WTC11 (cell line): ENCODE results near the gene GSTM1. TPM values are rescaled to one million over a fixed set of nuclear protein-coding genes. Genes with fewer than 3 reads are reported as not detected.
A peak's percentile ranks its signal among the peaks of the same experiment; 100 is the strongest.

Experiments used
- CREM ChIP-seq: sonication (generic); formaldehyde crosslinking; IDR thresholded peaks from 2 replicates; pipeline ENCODE4 v1.8.1; 2022; ENCODE audit warnings: mild to moderate bottlenecking, missing genetic modification reagents, moderate library complexity
- E2F1 ChIP-seq: sonication (generic); formaldehyde crosslinking; IDR thresholded peaks from 2 replicates; pipeline ENCODE4 v1.8.0; 2022; ENCODE audit warnings: mild to moderate bottlenecking, missing genetic modification reagents
- E2F5 ChIP-seq: sonication (generic); formaldehyde crosslinking; IDR thresholded peaks from 2 replicates; pipeline ENCODE4 v1.8.1; 2022; ENCODE audit warnings: mild to moderate bottlenecking, moderate library complexity, missing genetic modification reagents
- ELF4 ChIP-seq: sonication (generic); formaldehyde crosslinking; IDR thresholded peaks from 2 replicates; pipeline ENCODE4 v1.8.1; 2022; ENCODE audit warnings: low read depth, mild to moderate bottlenecking, moderate library complexity, missing genetic modification reagents
- EMX1 ChIP-seq: fragments of 250-450 bp; sonication (Bioruptor Pico); IDR thresholded peaks from 2 replicates; pipeline ENCODE4 v1.8.0; 2021; ENCODE audit warnings: mild to moderate bottlenecking
- ERG ChIP-seq: fragments of 250-450 bp; sonication (Bioruptor Pico); IDR thresholded peaks from 2 replicates; pipeline ENCODE4 v1.8.0; 2021; ENCODE audit warnings: mild to moderate bottlenecking
- ESRRA ChIP-seq: sonication (generic); formaldehyde crosslinking; IDR thresholded peaks from 2 replicates; pipeline ENCODE4 v1.8.1; 2022; ENCODE audit warnings: mild to moderate bottlenecking, missing genetic modification reagents, borderline replicate concordance
- ETV6 ChIP-seq: sonication (generic); formaldehyde crosslinking; IDR thresholded peaks from 2 replicates; pipeline ENCODE4 v1.8.1; 2022; ENCODE audit warnings: mild to moderate bottlenecking, missing genetic modification reagents
- FOXJ3 ChIP-seq: sonication (generic); formaldehyde crosslinking; IDR thresholded peaks from 2 replicates; pipeline ENCODE4 v1.9.0; 2021; ENCODE audit warnings: missing genetic modification reagents, mild to moderate bottlenecking, borderline replicate concordance
- GABPB1 ChIP-seq: sonication (generic); formaldehyde crosslinking; IDR thresholded peaks from 2 replicates; pipeline ENCODE4 v1.8.1; 2023; ENCODE audit warnings: mild to moderate bottlenecking, missing genetic modification reagents
- GRHL2 ChIP-seq: fragments of 250-450 bp; sonication (Bioruptor Pico); IDR thresholded peaks from 2 replicates; pipeline ENCODE4 v1.8.0; 2022; ENCODE audit warnings: mild to moderate bottlenecking, moderate library complexity; ENCODE audit not compliant: insufficient replicate concordance, severe bottlenecking
- HMGXB4 ChIP-seq: sonication (generic); formaldehyde crosslinking; IDR thresholded peaks from 2 replicates; pipeline ENCODE4 v1.8.1; 2023; ENCODE audit warnings: mild to moderate bottlenecking, moderate library complexity, missing genetic modification reagents
- IRF2 ChIP-seq: sonication (generic); formaldehyde crosslinking; IDR thresholded peaks from 2 replicates; pipeline ENCODE4 v1.8.0; 2022; ENCODE audit warnings: low read depth, missing genetic modification reagents, borderline replicate concordance
- JAZF1 ChIP-seq: fragments of 250-450 bp; sonication (Bioruptor Pico); IDR thresholded peaks from 2 replicates; pipeline ENCODE4 v1.9.0; 2021; ENCODE audit warnings: moderate library complexity, mild to moderate bottlenecking, inconsistent platforms
- MLX ChIP-seq: sonication (generic); formaldehyde crosslinking; IDR thresholded peaks from 2 replicates; pipeline ENCODE4 v1.8.1; 2023; ENCODE audit warnings: mild to moderate bottlenecking, missing genetic modification reagents, moderate library complexity
- RELA ChIP-seq: sonication (generic); formaldehyde crosslinking; IDR thresholded peaks from 2 replicates; pipeline ENCODE4 v1.8.1; 2022; ENCODE audit warnings: missing genetic modification reagents, mild to moderate bottlenecking, borderline replicate concordance
- SMAD3 ChIP-seq: sonication (generic); formaldehyde crosslinking; IDR thresholded peaks from 2 replicates; pipeline ENCODE4 v1.8.0; 2022; ENCODE audit warnings: missing genetic modification reagents, mild to moderate bottlenecking, borderline replicate concordance
- SMAD4 ChIP-seq: sonication (generic); formaldehyde crosslinking; IDR thresholded peaks from 2 replicates; pipeline ENCODE4 v1.8.0; 2022; ENCODE audit warnings: mild to moderate bottlenecking, missing genetic modification reagents
- SP1 ChIP-seq: sonication (generic); formaldehyde crosslinking; conservative IDR thresholded peaks from 2 replicates; pipeline ENCODE4 v1.8.1; 2022; ENCODE audit warnings: missing genetic modification reagents
- TEAD1 ChIP-seq: sonication (generic); formaldehyde crosslinking; IDR thresholded peaks from 2 replicates; pipeline ENCODE4 v1.8.0; 2022; ENCODE audit warnings: mild to moderate bottlenecking, missing genetic modification reagents
- ZNF263 ChIP-seq: sonication (generic); formaldehyde crosslinking; IDR thresholded peaks from 2 replicates; pipeline ENCODE4 v1.8.1; 2022; ENCODE audit warnings: low read depth, mild to moderate bottlenecking, moderate library complexity, missing genetic modification reagents
- ZNF281 ChIP-seq: sonication (generic); formaldehyde crosslinking; IDR thresholded peaks from 2 replicates; pipeline ENCODE4 v1.8.0; 2023; ENCODE audit warnings: mild to moderate bottlenecking, missing genetic modification reagents
- ZNF423 ChIP-seq: fragments of 250-450 bp; sonication (Bioruptor Pico); IDR thresholded peaks from 2 replicates; pipeline ENCODE4 v2.1.2; 2022; ENCODE audit warnings: mild to moderate bottlenecking, moderate library complexity
- ZNF532 ChIP-seq: fragments of 250-450 bp; sonication (Bioruptor Pico); IDR thresholded peaks from 2 replicates; pipeline ENCODE4 v1.9.0; 2021; ENCODE audit warnings: mild to moderate bottlenecking, borderline replicate concordance
- ZNF671 ChIP-seq: fragments of 250-450 bp; sonication (Bioruptor Pico); IDR thresholded peaks from 2 replicates; pipeline ENCODE4 v1.8.0; 2021; ENCODE audit warnings: mild to moderate bottlenecking
- total RNA-seq: library from RNA; stranded (reverse); gene quantifications from 3 replicates; pipeline ENCODE4 v1.2.3, GENCODE V29; 2021

Gene GSTM1
- total RNA-seq, 1 experiment from 2014 or later, result not detected

GRCh38 chr1:109739738-109740614, 52.4 kb downstream of the GSTM1 start (continued):
- no peak for TF ChIP-seq ERG
- no peak for TF ChIP-seq ZNF671
- TF ChIP-seq CREM (CRISPR knock-in tag), result 0 out of 2 replicates have a peak, but pooled peaks have one; percentile 49
- TF ChIP-seq ZNF263 (CRISPR knock-in tag), result no peak
- TF ChIP-seq SMAD4 (CRISPR knock-in tag), result no peak
- TF ChIP-seq ETV6 (CRISPR knock-in tag), result no peak
- TF ChIP-seq ZNF423 (CRISPR knock-in tag), result no peak
- TF ChIP-seq E2F1 (CRISPR knock-in tag), result no peak
- TF ChIP-seq ESRRA, result no peak
- no peak for TF ChIP-seq ELF4 (CRISPR knock-in tag)
- peak; percentile 35 for TF ChIP-seq GABPB1 (CRISPR knock-in tag)
- no peak for TF ChIP-seq HMGXB4 (CRISPR knock-in tag)
- TF ChIP-seq IRF2, result no peak
- no peak for TF ChIP-seq FOXJ3 (CRISPR knock-in tag)
- TF ChIP-seq SP1 (CRISPR knock-in tag), result peak; percentile 88
- no peak; the same call in none of the 2 replicates for TF ChIP-seq TEAD1
- TF ChIP-seq ZNF281 (CRISPR knock-in tag), result no peak
- no peak for TF ChIP-seq EMX1 (CRISPR knock-in tag)
- no peak for TF ChIP-seq RELA
- TF ChIP-seq GRHL2, result no peak
- no peak for TF ChIP-seq ZNF532 (CRISPR knock-in tag)
- no peak for TF ChIP-seq JAZF1 (CRISPR knock-in tag)
- TF ChIP-seq SMAD3 (CRISPR knock-in tag), result no peak
- peak; percentile 47; the same call in 1 of the 2 replicates for TF ChIP-seq E2F5 (CRISPR knock-in tag)
- no peak for TF ChIP-seq MLX
